SU-DHL-6 (cell line): ENCODE measurements around the gene PEX10.

Experiments used
- H2AFZ ChIP-seq: fragments of 200-600 bp; sonication (generic); 2 replicates; pipeline ENCODE4 v1.6.1; 2014; ENCODE audit warnings: low read depth, mild to moderate bottlenecking, moderate library complexity, mixed read lengths, antibody characterized with exemption, low read length; ENCODE audit not compliant: severe bottlenecking
- H3F3A ChIP-seq: fragments of 200-600 bp; shearing (Covaris generic); 2 replicates; pipeline ENCODE4 v1.6.0; 2016; ENCODE audit warnings: antibody characterized with exemption, mild to moderate bottlenecking; ENCODE audit not compliant: insufficient read depth
- H3K27ac ChIP-seq: fragments of 200-600 bp; sonication (generic); 2 replicates; pipeline ENCODE4 v1.5.1; 2016; ENCODE audit warnings: low read depth, mild to moderate bottlenecking, low read length, moderate library complexity, mixed read lengths
- H3K27me3 ChIP-seq: fragments of 200-600 bp; sonication (generic), shearing (Covaris generic); 2 replicates; pipeline ENCODE4 v1.6.0; 2014; ENCODE audit warnings: mild to moderate bottlenecking, low read length
- H3K36me3 ChIP-seq: fragments of 200-600 bp; sonication (generic); 2 replicates; pipeline ENCODE4 v1.6.1; 2014; ENCODE audit warnings: mild to moderate bottlenecking, low read length, mixed read lengths
- H3K4me2 ChIP-seq: fragments of 300-600, 200-600 bp; shearing (Covaris generic), sonication (generic); 2 replicates; pipeline ENCODE4 v1.6.0; 2014; ENCODE audit warnings: low read length, low read depth, mild to moderate bottlenecking; ENCODE audit not compliant: poor library complexity, severe bottlenecking
- H3K4me3 ChIP-seq: fragments of 200-600 bp; sonication (generic); 2 replicates; pipeline ENCODE4 v1.5.1; 2014; ENCODE audit warnings: antibody characterized with exemption, low read length, mild to moderate bottlenecking, mixed read lengths; ENCODE audit not compliant: insufficient read depth, poor library complexity, severe bottlenecking
- H3K79me2 ChIP-seq: fragments of 200-600 bp; sonication (generic); 2 replicates; pipeline ENCODE4 v1.6.1; 2014; ENCODE audit warnings: mild to moderate bottlenecking, low read length, moderate library complexity; ENCODE audit not compliant: insufficient read depth
- H3K9ac ChIP-seq: fragments of 200-600 bp; sonication (generic); 2 replicates; pipeline ENCODE4 v1.7.0; 2014; ENCODE audit warnings: mild to moderate bottlenecking, low read length
- H3K9me2 ChIP-seq: fragments of 200-600 bp; sonication (generic); replicated peaks from 2 replicates; pipeline ENCODE4 v1.6.1; 2014; ENCODE audit warnings: low read length; ENCODE audit not compliant: insufficient read depth
- H3K9me3 ChIP-seq: fragments of 200-600 bp; sonication (generic); 2 replicates; pipeline ENCODE4 v1.6.1; 2014; ENCODE audit warnings: low read length, mixed read lengths; ENCODE audit not compliant: insufficient read depth
- H4K20me1 ChIP-seq: fragments of 200-600 bp; sonication (generic); 2 replicates; pipeline ENCODE4 v1.6.1; 2014; ENCODE audit warnings: low read depth, mild to moderate bottlenecking, antibody characterized with exemption, low read length, moderate library complexity, mixed read lengths
- CTCF ChIP-seq: fragments of 200-600 bp; sonication (generic); IDR thresholded peaks from one replicate; pipeline ENCODE4 v1.5.1; 2017; ENCODE audit warnings: antibody characterized with exemption, mild to moderate bottlenecking, low read length, moderate library complexity; ENCODE audit not compliant: insufficient read depth, poor library complexity, severe bottlenecking
- EZH2phosphoT487 ChIP-seq: fragments of 200-600 bp; sonication (generic), shearing (Covaris generic); conservative IDR thresholded peaks from 2 replicates; pipeline ENCODE4 v1.6.1; 2018; ENCODE audit warnings: mild to moderate bottlenecking, antibody characterized with exemption, low read length, moderate library complexity, mixed read lengths

PEX10 gene

DNA sequence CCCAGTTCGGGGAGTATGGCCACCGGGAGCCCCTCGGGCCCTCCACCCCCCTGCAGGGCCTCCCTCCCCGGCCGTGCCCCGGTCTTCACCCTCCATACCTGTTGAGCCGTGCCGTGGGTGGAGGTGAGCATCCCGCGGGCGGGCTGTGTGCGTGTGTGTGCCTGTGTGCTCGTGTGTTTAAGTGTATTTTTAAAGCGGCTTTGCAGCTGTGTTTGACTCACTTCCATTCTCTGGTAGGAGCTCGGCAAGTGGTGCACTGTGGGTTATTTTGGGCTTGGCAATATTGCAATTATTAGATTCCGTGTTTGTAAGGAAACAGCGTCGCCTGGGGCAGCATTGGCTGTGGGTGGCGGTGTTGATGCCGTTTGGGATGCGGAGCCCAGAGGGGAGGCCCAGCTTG, 43.4 kb upstream of the PEX10 start:
- H3K9me3 ChIP-seq: no peaks in the 10 kb centered on the region
- no peaks in the 10 kb centered on the region for H3K36me3 ChIP-seq
- no peak overlapping the region for H3K4me2 ChIP-seq
- H3F3A ChIP-seq: no peaks in the 10 kb centered on the region
- H3K27ac ChIP-seq: no peak overlapping the region
- H3K79me2 ChIP-seq: no peaks in the 10 kb centered on the region
- no peaks in the 10 kb centered on the region for H4K20me1 ChIP-seq
- H3K9me2 ChIP-seq: no peaks in the 10 kb centered on the region
- H3K4me3 ChIP-seq: no peak overlapping the region
- no peak for TF ChIP-seq CTCF
- TF ChIP-seq EZH2phosphoT487: no peak
- no peaks in the 10 kb centered on the region for H3K27me3 ChIP-seq
- H3K9ac ChIP-seq: no peak overlapping the region
- H2AFZ ChIP-seq: no peak overlapping the region

DNA sequence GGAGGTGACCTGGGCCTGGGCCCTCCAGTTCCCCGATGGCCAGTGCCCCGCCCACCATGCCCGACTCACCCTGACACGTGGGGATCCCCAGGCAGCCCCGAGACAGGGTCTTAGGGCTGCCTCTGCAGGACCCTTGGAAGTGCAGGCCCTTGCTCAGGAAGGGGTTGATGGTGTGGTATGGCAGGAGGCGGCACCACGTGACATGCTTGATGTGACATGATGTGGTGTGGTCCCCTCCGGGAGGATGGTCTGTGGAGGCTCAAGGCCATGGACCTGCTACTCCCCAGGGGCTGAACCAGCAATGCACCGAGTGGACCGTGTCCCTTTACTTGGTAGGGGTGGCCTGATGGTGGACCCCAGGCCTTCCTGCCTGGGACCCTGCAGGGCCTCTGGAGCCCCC, 41.9 kb upstream of the PEX10 start:
- no peak overlapping the region for H2AFZ ChIP-seq
- H3K4me3 ChIP-seq: no peak overlapping the region
- no peaks in the 10 kb centered on the region for H3K9me2 ChIP-seq
- no peak overlapping the region for H3K9ac ChIP-seq
- no peaks in the 10 kb centered on the region for H3K36me3 ChIP-seq
- no peaks in the 10 kb centered on the region for H3F3A ChIP-seq
- no peaks in the 10 kb centered on the region for H3K27me3 ChIP-seq
- H3K9me3 ChIP-seq: no peaks in the 10 kb centered on the region
- no peak overlapping the region for H3K4me2 ChIP-seq
- no peak overlapping the region for H3K27ac ChIP-seq
- H4K20me1 ChIP-seq: no peaks in the 10 kb centered on the region
- H3K79me2 ChIP-seq: no peaks in the 10 kb centered on the region
- TF ChIP-seq CTCF: no peak
- TF ChIP-seq EZH2phosphoT487: no peak

DNA sequence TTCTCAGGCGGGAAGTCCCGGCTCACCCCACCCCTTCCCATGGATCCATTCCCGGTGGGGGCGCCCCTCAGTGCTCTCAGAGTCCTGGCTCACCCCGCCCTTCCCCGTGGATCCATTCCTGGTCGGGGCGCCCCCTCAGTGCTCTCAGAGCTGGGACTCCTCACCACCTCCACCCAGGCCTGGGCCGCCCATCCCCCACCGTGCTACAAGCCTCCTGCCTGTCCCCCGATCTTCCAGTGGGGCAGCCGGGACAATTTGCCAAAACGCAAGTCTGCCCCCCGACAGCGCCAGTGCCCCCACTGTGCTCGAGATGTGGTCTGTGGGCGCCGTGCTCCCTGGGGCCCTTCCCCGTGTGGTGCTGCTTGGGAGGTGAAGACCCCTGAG, 40.6 kb upstream of the PEX10 start:
- Histone ChIP-seq H3F3A (no peaks in the 10 kb centered on the region), H3K36me3 (no peaks in the 10 kb centered on the region), H3K27me3 (no peaks in the 10 kb centered on the region), H3K9me3 (no peaks in the 10 kb centered on the region), H3K9ac (no peak overlapping the region), H3K79me2 (no peaks in the 10 kb centered on the region), H4K20me1 (no peaks in the 10 kb centered on the region), H3K9me2 (no peaks in the 10 kb centered on the region), H2AFZ (no peak overlapping the region), H3K27ac (no peak overlapping the region), H3K4me3 (no peak overlapping the region), H3K4me2 (no peak overlapping the region)
- no peak for TF ChIP-seq EZH2phosphoT487
- no peak for TF ChIP-seq CTCF
